Fibroblast of the aortic adventitia (primary cell): ENCODE data around the gene DDX27. TPM values are rescaled to one million over a fixed set of nuclear protein-coding genes. Genes with fewer than 3 reads are reported as not detected.

Source experiments
- DNase-seq: peaks from one replicate; pipeline ENCODE4 v3.0.0-alpha.2; 2010; ENCODE audit warnings: low read depth
- H3K4me3 ChIP-seq: 2 replicates; pipeline ENCODE4 v1.5.1; 2011; ENCODE audit warnings: low read depth, mild to moderate bottlenecking, control low read depth, low read length, moderate library complexity
- small RNA-seq: library from RNA; depleted of rRNA; stranded (forward); fragments of <200 nt; gene quantifications from one replicate; pipeline ENCODE3, GENCODE V24; 2012
- total RNA-seq: library from RNA; depleted of rRNA; stranded (reverse); fragments of >200 nt; gene quantifications from 2 replicates; pipeline ENCODE4 v1.2.3, GENCODE V29; 2012; ENCODE audit warnings: low replicate concordance
- TF ChIP-seq, protein P1 (sequence below): IDR thresholded peaks from 2 replicates; pipeline ENCODE4 v1.5.1; 2011; ENCODE audit warnings: mild to moderate bottlenecking, low read length, control low read depth, inconsistent platforms; ENCODE audit not compliant: insufficient read depth

DDX27 gene
- total RNA-seq, 1 donor, result 29.3 TPM

DNA sequence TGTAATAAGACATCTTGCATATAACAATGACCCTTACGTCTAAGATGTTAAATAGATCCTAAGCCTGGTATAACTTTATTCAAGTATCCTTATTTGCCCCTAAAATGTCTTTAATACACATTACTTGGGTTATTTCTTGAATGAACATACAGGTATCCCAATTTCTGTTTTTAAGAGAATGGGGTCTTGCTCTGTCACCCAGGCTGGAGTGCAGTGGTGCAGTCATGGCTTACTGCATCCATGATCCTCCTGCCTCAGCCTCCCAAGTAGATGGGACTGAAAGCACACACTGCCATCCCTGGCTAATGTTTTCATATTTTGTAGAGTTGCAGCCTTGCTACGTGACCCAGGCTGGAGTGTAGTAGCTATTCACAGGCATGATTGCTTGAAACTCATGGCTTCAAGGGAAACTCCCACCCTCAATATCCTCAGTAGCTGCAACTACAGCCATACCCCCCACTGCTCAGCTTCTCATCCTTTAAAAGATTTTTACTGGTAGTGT is 69.1 kb downstream of the DDX27 start:
- H3K4me3 ChIP-seq, result no peak overlapping the region
- DNase-seq, result no peak
- TF ChIP-seq, protein P1, sequence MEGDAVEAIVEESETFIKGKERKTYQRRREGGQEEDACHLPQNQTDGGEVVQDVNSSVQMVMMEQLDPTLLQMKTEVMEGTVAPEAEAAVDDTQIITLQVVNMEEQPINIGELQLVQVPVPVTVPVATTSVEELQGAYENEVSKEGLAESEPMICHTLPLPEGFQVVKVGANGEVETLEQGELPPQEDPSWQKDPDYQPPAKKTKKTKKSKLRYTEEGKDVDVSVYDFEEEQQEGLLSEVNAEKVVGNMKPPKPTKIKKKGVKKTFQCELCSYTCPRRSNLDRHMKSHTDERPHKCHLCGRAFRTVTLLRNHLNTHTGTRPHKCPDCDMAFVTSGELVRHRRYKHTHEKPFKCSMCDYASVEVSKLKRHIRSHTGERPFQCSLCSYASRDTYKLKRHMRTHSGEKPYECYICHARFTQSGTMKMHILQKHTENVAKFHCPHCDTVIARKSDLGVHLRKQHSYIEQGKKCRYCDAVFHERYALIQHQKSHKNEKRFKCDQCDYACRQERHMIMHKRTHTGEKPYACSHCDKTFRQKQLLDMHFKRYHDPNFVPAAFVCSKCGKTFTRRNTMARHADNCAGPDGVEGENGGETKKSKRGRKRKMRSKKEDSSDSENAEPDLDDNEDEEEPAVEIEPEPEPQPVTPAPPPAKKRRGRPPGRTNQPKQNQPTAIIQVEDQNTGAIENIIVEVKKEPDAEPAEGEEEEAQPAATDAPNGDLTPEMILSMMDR, result no peak

DNA sequence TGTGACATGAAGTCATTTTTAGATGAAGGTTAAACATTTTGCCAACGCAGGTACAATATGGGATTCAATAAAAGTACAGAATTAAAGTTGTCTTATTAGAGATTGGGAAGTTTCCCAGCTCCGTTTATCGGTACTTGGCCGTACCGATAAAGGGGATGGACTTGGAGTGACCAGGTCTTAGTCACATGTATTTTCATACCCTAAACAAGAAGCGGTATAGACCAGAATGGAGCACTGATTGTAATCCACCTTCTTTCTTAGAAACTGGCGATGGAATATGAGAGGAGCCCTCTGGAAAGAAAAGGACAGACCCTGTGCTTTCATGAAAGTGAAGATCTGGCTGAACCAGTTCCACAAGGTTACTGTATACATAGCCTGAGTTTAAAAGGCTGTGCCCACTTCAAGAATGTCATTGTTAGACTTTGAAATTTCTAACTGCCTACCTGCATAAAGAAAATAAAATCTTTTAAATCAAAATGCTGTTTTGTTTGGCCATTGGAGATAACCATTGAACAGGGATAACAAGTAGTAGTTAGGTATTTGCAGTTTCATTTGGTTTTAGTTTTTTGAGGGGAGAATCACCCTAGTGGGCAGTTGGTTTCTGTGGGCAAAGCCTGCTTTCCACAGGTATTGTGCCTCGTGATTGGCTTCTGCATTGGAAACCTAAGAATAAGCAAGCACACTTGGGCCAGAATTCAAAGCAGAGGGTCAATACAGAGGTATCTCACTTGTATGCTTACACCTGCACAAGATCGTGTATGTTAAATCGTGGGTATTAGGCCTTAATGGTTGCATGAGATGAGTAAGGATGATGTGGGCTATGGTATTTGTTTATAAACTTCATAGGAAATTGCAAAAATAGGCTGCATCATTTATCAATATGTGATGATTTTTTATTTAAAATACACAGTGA is 69.8 kb downstream of the DDX27 start:
- no peak overlapping the region for H3K4me3 ChIP-seq
- TF ChIP-seq, protein P1, result no peak
- no peak for DNase-seq

DNA sequence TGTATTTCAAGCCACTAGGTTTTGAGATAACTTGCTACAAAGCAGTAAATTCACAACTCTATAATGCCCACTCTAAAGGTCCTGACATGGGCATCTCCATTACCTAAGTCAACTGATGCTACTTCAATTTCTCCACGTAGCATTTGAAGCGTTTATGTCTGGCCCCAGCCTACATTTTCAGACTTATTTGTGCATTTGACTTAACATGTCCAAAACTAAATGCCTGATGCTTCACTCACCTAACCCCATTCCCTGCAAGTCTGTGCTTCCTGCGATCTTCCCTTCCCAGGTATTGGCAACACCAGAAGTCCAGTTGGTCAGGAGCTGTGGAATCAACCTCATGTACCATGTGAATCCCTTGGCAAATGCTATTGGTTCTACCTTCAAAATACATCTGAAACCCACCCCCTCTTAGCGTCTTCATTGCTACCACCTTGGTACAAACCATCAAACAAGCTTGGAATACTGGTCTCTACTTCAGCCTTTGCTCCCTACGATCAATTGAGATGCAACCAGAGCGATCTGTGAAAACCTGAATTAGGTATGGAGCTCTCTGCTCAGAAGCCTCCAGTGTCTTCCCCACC is 71.5 kb downstream of the DDX27 start:
- DNase-seq, result no peak
- H3K4me3 ChIP-seq, result no peak overlapping the region
- TF ChIP-seq, protein P1, result no peak

DNA sequence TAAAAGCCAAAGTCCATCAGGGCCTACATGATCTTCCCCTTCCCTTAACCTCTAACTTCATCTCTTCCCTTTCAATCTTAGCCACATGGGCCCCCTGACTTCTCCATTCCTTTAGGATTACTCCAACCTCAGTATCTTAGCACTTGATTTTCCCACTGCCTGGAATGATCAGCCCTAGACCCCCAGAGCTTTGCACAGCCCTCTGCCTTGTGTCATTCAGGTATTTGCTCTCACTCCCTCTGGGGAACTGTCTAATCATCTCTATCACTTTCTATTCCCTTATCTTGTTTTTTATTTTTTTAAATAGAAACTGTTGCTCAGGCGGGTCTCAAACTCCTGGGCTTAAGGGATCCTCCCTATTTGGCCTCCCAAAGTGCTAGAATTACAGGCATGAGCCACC is 72.0 kb downstream of the DDX27 start:
- no peak for DNase-seq
- TF ChIP-seq, protein P1, result no peak
- H3K4me3 ChIP-seq, result no peak overlapping the region

DNA sequence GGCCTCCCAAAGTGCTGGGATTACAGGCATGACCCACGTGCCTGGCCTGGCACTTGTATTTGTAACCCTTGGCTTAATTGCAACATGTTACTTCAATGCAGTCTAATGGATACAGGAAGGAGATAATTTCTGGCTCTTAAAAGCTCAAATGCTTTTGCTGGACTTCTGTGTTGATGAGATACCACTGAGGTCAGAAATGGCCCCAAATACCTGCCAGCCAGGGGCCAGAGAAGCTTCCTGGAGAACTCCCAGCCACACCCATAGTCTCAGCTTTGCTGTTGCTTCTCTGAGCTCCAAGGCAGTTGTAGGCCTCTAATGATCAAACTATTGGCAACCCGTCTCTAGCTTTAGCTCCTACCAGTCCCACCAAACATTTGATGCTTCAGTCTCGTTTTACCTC is 72.8 kb downstream of the DDX27 start:
- no peak for DNase-seq
- no peak overlapping the region for H3K4me3 ChIP-seq
- TF ChIP-seq, protein P1, result no peak

DNA sequence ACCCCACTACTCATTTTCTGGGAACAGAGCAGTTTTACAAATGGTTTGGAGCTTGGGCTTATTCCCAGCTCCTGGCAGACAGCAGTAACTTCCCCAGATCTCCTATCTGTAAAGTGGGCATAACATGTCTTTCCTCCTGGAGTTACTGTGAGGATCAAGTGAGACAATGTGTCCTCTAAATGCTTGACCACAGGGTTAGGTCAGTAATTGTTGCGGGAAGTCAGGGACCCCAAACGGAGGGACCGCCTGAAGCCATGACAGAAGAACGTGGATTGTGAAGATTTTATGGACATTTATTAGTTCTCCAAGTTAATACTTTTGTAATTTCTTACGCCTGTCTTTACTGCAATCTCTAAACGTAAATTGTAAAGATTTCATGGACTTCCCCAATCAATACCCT is 73.9 kb downstream of the DDX27 start:
- DNase-seq, result no peak
- H3K4me3 ChIP-seq, result no peak overlapping the region
- TF ChIP-seq, protein P1, result no peak

Small RNA genes within 50 kb of the gene (small RNA-seq; reads per million reads assigned to genes)
- 525 reads per million, percentile 99 among the genes with 10 or more reads in this experiment for gene SNORD12B
- gene SNORD12C, result 390 reads per million, percentile 99 among the genes with 10 or more reads in this experiment

Other genes with a start within 250 kb of the DDX27 start
- gene CSE1L, start 173.1 kb upstream of the DDX27 start, total RNA-seq, result 33.6 and 154 TPM in 2 replicates
- 60.0 and 63.8 TPM in 2 replicates for gene STAU1, start 31.1 kb upstream of the DDX27 start, total RNA-seq
- 41.5 and 54.5 TPM in 2 replicates for gene ZNFX1, start 58.6 kb downstream of the DDX27 start, total RNA-seq